Panc1 (cell line): ENCODE measurements around the gene AGAP2. TPM values are rescaled to one million over a fixed set of nuclear protein-coding genes. Genes with fewer than 3 reads are reported as not detected.

Source experiments
- ATAC-seq: fragments of 200-7000 bp; cut with Tn5 transposase; 2 replicates; pipeline ENCODE4 v1.9.1; 2020; ENCODE audit warnings: mild to moderate bottlenecking, moderate library complexity
- BruUV-seq: library from RNA; stranded (reverse); fragments of 400-500 nt; replicated peaks from 2 replicates; lab custom pipeline; 2021; lab: Mats Ljungman, UMichigan
- CTCF ChIA-PET: fragments of 300-600 bp; sonication (Branson Sonifier 250); formaldehyde crosslinking; loops from one replicate; lab custom pipeline; 2022; ENCODE audit warnings: antibody characterized with exemption; lab: Charles Lee
- POLR2A ChIA-PET: fragments of 300-600 bp; sonication (Branson Sonifier 250); formaldehyde crosslinking; loops from one replicate; lab custom pipeline; 2022; ENCODE audit warnings: antibody characterized with exemption; lab: Charles Lee
- DNase-seq: peaks from one replicate; pipeline ENCODE4 v3.0.0-alpha.2; 2010; ENCODE audit warnings: low read depth, low spot score
- H3K27ac ChIP-seq: 2 replicates; pipeline ENCODE4 v1.5.1; 2011; ENCODE audit warnings: mild to moderate bottlenecking, low read length, inconsistent platforms
- H3K27me3 ChIP-seq: fragments of 200-500 bp; sonication (Bioruptor generic); 2 replicates; pipeline ENCODE4 v1.6.0; 2014; ENCODE audit warnings: low read length, inconsistent platforms; ENCODE audit not compliant: control insufficient read depth, insufficient read depth
- H3K36me3 ChIP-seq: fragments of 200-500 bp; sonication (Bioruptor generic); 2 replicates; pipeline ENCODE4 v1.5.1; 2014; ENCODE audit warnings: inconsistent platforms, mild to moderate bottlenecking, low read length, moderate library complexity; ENCODE audit not compliant: control insufficient read depth, insufficient read depth
- H3K4me1 ChIP-seq: 2 replicates; pipeline ENCODE4 v1.5.1; 2011; ENCODE audit warnings: inconsistent platforms, mild to moderate bottlenecking, low read length, moderate library complexity; ENCODE audit not compliant: control insufficient read depth, insufficient read depth
- H3K4me3 ChIP-seq, 2 experiments: 2 replicates each; pipeline ENCODE4 v1.5.1; 2011 to 2012; ENCODE audit warnings: low read depth in 2 of 2, low read length in 2 of 2, mild to moderate bottlenecking in 2 of 2, inconsistent platforms in 1 of 2, moderate library complexity in 1 of 2
- H3K9me3 ChIP-seq: fragments of 200-500 bp; sonication (Bioruptor generic); 2 replicates; pipeline ENCODE4 v1.5.1; 2014; ENCODE audit warnings: low read depth, mild to moderate bottlenecking, inconsistent platforms, low read length, moderate library complexity; ENCODE audit not compliant: control insufficient read depth, insufficient read depth
- CTCF ChIP-seq: fragments of 450-650 bp; IDR thresholded peaks from 2 replicates; pipeline ENCODE4 v1.5.1; 2017; ENCODE audit warnings: mild to moderate bottlenecking
- POLR2AphosphoS5 ChIP-seq: IDR thresholded peaks from 2 replicates; pipeline ENCODE4 v1.6.1; 2012; ENCODE audit warnings: mild to moderate bottlenecking, low read depth, low read length, moderate library complexity
- REST ChIP-seq, 2 experiments: IDR thresholded peaks; 2 replicates each; pipeline ENCODE4 v1.6.1; 2011 to 2012; ENCODE audit warnings: low read depth in 2 of 2, control low read depth in 1 of 2, low read length in 1 of 2, mild to moderate bottlenecking in 1 of 2, moderate library complexity in 1 of 2; ENCODE audit not compliant: insufficient read depth in 1 of 2
- SIN3A ChIP-seq: IDR thresholded peaks from 2 replicates; pipeline ENCODE4 v1.6.1; 2012; ENCODE audit warnings: low read depth, mild to moderate bottlenecking, low read length, moderate library complexity, borderline replicate concordance; ENCODE audit not compliant: insufficient read depth
- TCF7L2 ChIP-seq: IDR thresholded peaks from 2 replicates; pipeline ENCODE4 v1.6.1; 2011; ENCODE audit warnings: mild to moderate bottlenecking, low read depth, low read length, inconsistent platforms
- in situ Hi-C: cut with HindIII; loops from 2 replicates; pipeline ENCODE4 v1.10.0; 2016; ENCODE audit warnings: low sequenced_read_pairs, low pct_unique_long_range_greater_than_20kb
- intact Hi-C: fragments of 100-400 bp; cut with micrococcal nuclease; formaldehyde crosslinking; loops from one replicate; pipeline ENCODE4 v1.10.0; 2022; ENCODE audit not compliant: unreplicated experiment
- total RNA-seq: library from RNA; stranded (reverse); gene quantifications from one replicate; pipeline ENCODE4 v1.2.1, GENCODE V29; 2021; ENCODE audit not compliant: unreplicated experiment

Gene AGAP2
- total RNA-seq, 1 experiment from 2014 or later, result 0.49 TPM

- Histone ChIP-seq H3K27ac (no peak overlapping the region), H3K36me3 (peaks cover 18% of the 10 kb centered on the region), H3K4me1 (peaks cover 11% of the 10 kb centered on the region), H3K27me3 (no peaks in the 10 kb centered on the region), H3K4me3 (peak overlapping the region; percentile 74 to 98; a peak in 3 of 4 replicates), H3K9me3 (no peaks in the 10 kb centered on the region)
- in situ Hi-C loops, result no loop called here
- ATAC-seq (no peak), DNase-seq (no peak)
- CTCF ChIA-PET, result no interaction called here
- TF ChIP-seq TCF7L2 (no peak), REST (IDR thresholded peaks at IDR 0.05; ENCODE audit: insufficient read depth in 1 of 2, low read depth in 2 of 2, low read length in 1 of 2) (no peak)
- no TSS peak for BruUV-seq
- intact Hi-C loops, result no loop called here
- POLR2A ChIA-PET, result interaction anchor here (1.4 kb wide), 1 partner anchor 9 kb away, joined by 4 read pairs; no protein-coding TSS in a partner anchor
Measured at GRCh38 chr12:57746025-57746424, 7.5 kb upstream of the AGAP2 start.

GRCh38 chr12:57745485-57745881, 6.9 kb upstream of the AGAP2 start:
- in situ Hi-C loops, result no loop called here
- CTCF ChIA-PET, result interaction anchor here (1.5 kb wide), 1 partner anchor 19 kb away, joined by 5 read pairs; no protein-coding TSS in a partner anchor

GRCh38 chr12:57744777-57745484, 6.4 kb upstream of the AGAP2 start, which contains the start of gene TSPAN31:
TSS of gene TSPAN31 (plus strand) at chr12:57745039. CDS start at chr12:57745155, 116 bp downstream.
- CTCF ChIA-PET, result interaction anchor here (0.6 to 1.5 kb wide), 3 partner anchors 19 to 162 kb away, joined by 5 to 9 read pairs (median 5); no protein-coding TSS in a partner anchor
- ATAC-seq, result peak; percentile 91
- no peaks in the 10 kb centered on the region for H3K9me3 ChIP-seq
- intact Hi-C loops, result no loop called here
- H3K27me3 ChIP-seq, result no peaks in the 10 kb centered on the region
- peak within 1 kb of the TSS; percentile 94 for H3K27ac ChIP-seq
- no peak for TF ChIP-seq REST (IDR thresholded peaks at IDR 0.05; ENCODE audit: insufficient read depth in 1 of 2, low read depth in 2 of 2, low read length in 1 of 2)
- TF ChIP-seq POLR2AphosphoS5, result no peak; the same call in none of the 2 replicates
- TF ChIP-seq CTCF, result no peak
- no peak for TF ChIP-seq TCF7L2
- 0 out of 2 replicates have a peak, but pooled peaks have one; percentile 34 for TF ChIP-seq SIN3A
- H3K36me3 ChIP-seq, result peaks cover 13% of the 10 kb centered on the region
- peak within 1 kb of the TSS; percentile 74 to 98 for H3K4me3 ChIP-seq
- POLR2A ChIA-PET, result interaction anchor here (0.5 to 1.4 kb wide), 4 partner anchors 8 to 314 kb away, joined by 4 to 6 read pairs (median 4); no protein-coding TSS in a partner anchor
- peaks cover 7% of the 10 kb centered on the region for H3K4me1 ChIP-seq
- DNase-seq, result peak; percentile 95
- in situ Hi-C loops, result no loop called here
- BruUV-seq, result no TSS peak

More at GRCh38 chr12:57745485-57745881, 6.9 kb upstream of the AGAP2 start:
- Histone ChIP-seq H3K27me3 (no peaks in the 10 kb centered on the region), H3K36me3 (peaks cover 14% of the 10 kb centered on the region), H3K27ac (peak overlapping the region; percentile 94), H3K9me3 (no peaks in the 10 kb centered on the region), H3K4me1 (peaks cover 7% of the 10 kb centered on the region), H3K4me3 (peak overlapping the region; percentile 74 to 98)
- intact Hi-C loops, result no loop called here
- TF ChIP-seq POLR2AphosphoS5 (peak; percentile 76), SIN3A (no peak), TCF7L2 (no peak)
- ATAC-seq, result peak; percentile 47
- no peak for DNase-seq
- no TSS peak for BruUV-seq
- POLR2A ChIA-PET, result interaction anchor here (1.4 kb wide), 1 partner anchor 9 kb away, joined by 4 read pairs; no protein-coding TSS in a partner anchor
